ENCODE data around the gene LYRM9.
"Not testable (repeated sequence)": the region's sequence is repeated elsewhere in the genome, so short reads cannot be mapped to it uniquely, and the experiment has no call there.

The LYRM9 gene

GRCh38 chr17:27907976-27908558 lies 14.9 kb upstream of the LYRM9 start:
- DNase-seq (ENCODE audit: low read depth, low spot score): no peak
- H3K27ac ChIP-seq: no peak overlapping the region

- no peak for DNase-seq (ENCODE audit: low read depth, low spot score)
These were observed 13.5 kb upstream of the LYRM9 start for GRCh38 chr17:27906623-27907022.

GRCh38 chr17:27906226-27906580 lies 13.0 kb upstream of the LYRM9 start:
- H3K27ac ChIP-seq: no peak overlapping the region
- DNase-seq (ENCODE audit: low read depth, low spot score): no peak

More at GRCh38 chr17:27906623-27907022, 13.5 kb upstream of the LYRM9 start:
- no peak overlapping the region for H3K27ac ChIP-seq

- no peak for DNase-seq (ENCODE audit: low read depth, low spot score)
- no peak overlapping the region for H3K27ac ChIP-seq
These were observed 12.5 kb upstream of the LYRM9 start for GRCh38 chr17:27905447-27906225.

- DNase-seq (ENCODE audit: low read depth, low spot score): no peak
- H3K27ac ChIP-seq: no peak overlapping the region
These were observed 11.6 kb upstream of the LYRM9 start for GRCh38 chr17:27904534-27905446.

- H3K27ac ChIP-seq: no peak overlapping the region
- DNase-seq (ENCODE audit: low read depth, low spot score): no peak
These were observed 10.9 kb upstream of the LYRM9 start for GRCh38 chr17:27904114-27904513.

- H3K27ac ChIP-seq: no peak overlapping the region
- no peak for DNase-seq (ENCODE audit: low read depth, low spot score)
These were observed 6.4 kb upstream of the LYRM9 start for GRCh38 chr17:27899525-27899924.

- no peak overlapping the region for H3K27ac ChIP-seq
- no peak for DNase-seq (ENCODE audit: low read depth, low spot score)
These were observed 4.9 kb upstream of the LYRM9 start for GRCh38 chr17:27898096-27898495.

- DNase-seq (ENCODE audit: low read depth, low spot score): no peak
- no peak overlapping the region for H3K27ac ChIP-seq
These were observed 3.5 kb upstream of the LYRM9 start for GRCh38 chr17:27896701-27897100.

GRCh38 chr17:27895940-27896535 lies 2.9 kb upstream of the LYRM9 start:
- no peak for DNase-seq (ENCODE audit: low read depth, low spot score)
- no peak overlapping the region for H3K27ac ChIP-seq

- DNase-seq (ENCODE audit: low read depth, low spot score): no peak
- H3K27ac ChIP-seq: no peak overlapping the region
These were observed 2.1 kb upstream of the LYRM9 start for GRCh38 chr17:27895123-27895895.

- no peak overlapping the region for H3K27ac ChIP-seq
- DNase-seq (ENCODE audit: low read depth, low spot score): no peak
These were observed 807 bp upstream of the LYRM9 start for GRCh38 chr17:27893841-27894503.

- no peak for DNase-seq (ENCODE audit: low read depth, low spot score)
- H3K27ac ChIP-seq: no peak overlapping the region
These were observed 661 bp downstream of the LYRM9 start for GRCh38 chr17:27892542-27892865.

GRCh38 chr17:27891841-27892240 lies 1.3 kb downstream of the LYRM9 start:
- no peak overlapping the region for H3K27ac ChIP-seq
- no peak for DNase-seq (ENCODE audit: low read depth, low spot score)

GRCh38 chr17:27889711-27890251 lies 3.4 kb downstream of the LYRM9 start:
- DNase-seq (ENCODE audit: low read depth, low spot score): no peak
- no peak overlapping the region for H3K27ac ChIP-seq

GRCh38 chr17:27888945-27889344 lies 4.2 kb downstream of the LYRM9 start:
- H3K27ac ChIP-seq: no peak overlapping the region
- no peak for DNase-seq (ENCODE audit: low read depth, low spot score)

GRCh38 chr17:27888067-27888466 lies 5.1 kb downstream of the LYRM9 start:
- no peak for DNase-seq (ENCODE audit: low read depth, low spot score)
- no peak overlapping the region for H3K27ac ChIP-seq

GRCh38 chr17:27886348-27886906 lies 6.7 kb downstream of the LYRM9 start:
- not testable (repeated sequence) for DNase-seq (ENCODE audit: low read depth, low spot score); H3K27ac ChIP-seq
